NCI-H2196 treated with DMSO at 0.1 percent for 48 hours (cell line): ENCODE measurements around the gene PLD3.

ENCODE experiments used
- DNase-seq: peaks from one replicate; lab custom pipeline; 2025; ENCODE audit not compliant: unreplicated experiment; lab: John Stamatoyannopoulos, UW

Gene PLD3

GRCh38 chr19:40412866-40413265, 64.4 kb downstream of the PLD3 start:
- no peak for DNase-seq

DNA sequence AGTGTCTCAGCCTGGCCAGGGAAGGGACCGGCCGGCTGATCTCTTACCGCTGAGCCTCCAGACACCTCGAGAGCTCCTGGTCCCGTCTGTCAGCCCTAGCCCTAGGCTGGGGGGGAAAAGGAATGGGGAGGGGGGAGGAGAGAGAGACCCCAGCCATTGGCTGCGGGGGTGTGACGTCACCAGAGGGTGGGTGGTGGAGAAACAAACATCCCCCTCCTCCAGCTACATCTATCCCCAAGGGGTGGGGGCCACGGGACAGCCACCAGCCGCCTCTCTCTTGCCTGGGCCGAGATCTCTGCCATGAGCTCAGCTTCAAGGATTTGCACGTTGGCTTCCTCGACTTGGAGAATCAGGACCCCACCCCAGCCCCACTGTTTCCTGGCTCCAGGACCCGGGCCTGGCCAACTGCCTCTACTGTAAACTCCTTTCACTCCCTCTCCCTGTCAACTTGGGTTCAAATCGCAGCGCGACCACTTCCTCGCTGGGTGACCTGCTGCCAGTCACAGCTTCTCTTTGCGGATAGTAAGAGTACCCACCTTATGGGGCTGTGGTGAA, 64.9 kb downstream of the PLD3 start, which contains the start of gene PRX:
TSS of gene PRX (minus strand) at position 88 of the 555 bp plus-strand sequence. CDS start 5,446 bp downstream, outside the sequence.
- no peak for DNase-seq

DNA sequence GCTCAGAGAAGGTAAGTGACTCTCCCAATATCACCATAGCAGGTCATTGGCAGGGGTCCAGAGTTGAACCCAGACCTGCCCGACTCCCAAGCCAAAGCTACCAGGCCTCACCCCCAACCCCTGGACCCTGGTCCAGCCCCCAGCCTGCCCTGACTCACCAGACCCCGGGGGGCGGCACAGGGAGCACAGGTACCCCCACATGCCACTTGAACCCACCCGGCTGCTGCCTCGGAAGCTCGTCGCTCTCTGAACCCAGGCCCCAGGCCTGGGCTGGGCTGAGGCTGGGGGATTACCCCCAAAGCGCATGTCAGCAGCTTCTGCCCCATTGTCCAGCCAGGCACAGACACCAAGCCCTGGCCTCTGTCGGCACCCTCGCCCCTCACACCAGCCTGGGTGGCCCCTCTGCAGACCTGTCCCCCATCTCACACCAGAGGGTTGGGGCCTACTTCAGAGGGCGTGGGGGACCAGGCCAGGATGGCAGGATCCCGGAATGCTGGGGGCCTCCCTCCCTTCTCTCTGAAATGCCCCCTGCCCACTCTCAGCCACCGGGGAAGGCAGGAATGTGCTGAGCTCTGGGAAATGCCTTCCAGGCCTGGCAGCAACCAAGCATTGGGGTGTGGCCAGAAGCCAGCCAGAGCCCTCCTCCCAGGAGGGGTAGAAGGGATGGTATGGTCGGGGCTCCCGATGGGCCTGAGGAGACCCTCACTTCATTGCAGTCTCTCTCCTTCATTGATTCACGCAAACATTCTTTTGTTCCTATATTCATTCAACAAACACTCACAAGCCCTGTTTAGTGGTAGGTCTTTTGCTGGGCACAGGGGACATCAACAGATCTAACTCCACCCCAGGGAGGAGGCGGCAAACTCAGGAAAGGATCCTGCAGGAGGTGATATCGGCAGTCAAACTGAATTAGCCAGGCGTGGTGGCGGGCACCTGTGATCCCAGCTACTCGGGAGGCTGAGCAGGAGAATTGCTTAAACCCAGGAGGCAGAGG, 66.3 kb downstream of the PLD3 start:
- DNase-seq, result no peak

DNA sequence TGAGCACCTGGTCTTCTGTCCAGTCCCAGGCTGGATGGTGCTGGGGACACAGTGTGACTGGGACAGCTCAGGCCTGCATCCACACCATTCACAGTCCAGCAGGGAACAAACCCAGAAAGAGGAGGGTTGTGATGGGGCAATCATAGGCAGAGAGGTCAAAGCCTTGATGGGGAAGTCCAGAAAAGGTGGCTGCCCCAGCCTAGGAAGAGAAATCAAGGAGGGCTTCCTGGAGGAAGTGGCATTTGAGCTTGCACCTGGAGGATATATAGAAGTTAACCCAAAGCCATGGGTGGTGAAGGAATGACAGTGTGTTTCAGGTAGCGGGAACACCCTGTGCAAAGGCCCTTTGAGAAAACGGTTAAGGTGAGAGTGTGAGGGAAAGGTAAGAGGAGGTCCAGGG, 67.3 kb downstream of the PLD3 start:
- DNase-seq, result no peak

- DNase-seq, result no peak
These were observed 68.6 kb downstream of the PLD3 start for GRCh38 chr19:40416918-40417642.

DNA sequence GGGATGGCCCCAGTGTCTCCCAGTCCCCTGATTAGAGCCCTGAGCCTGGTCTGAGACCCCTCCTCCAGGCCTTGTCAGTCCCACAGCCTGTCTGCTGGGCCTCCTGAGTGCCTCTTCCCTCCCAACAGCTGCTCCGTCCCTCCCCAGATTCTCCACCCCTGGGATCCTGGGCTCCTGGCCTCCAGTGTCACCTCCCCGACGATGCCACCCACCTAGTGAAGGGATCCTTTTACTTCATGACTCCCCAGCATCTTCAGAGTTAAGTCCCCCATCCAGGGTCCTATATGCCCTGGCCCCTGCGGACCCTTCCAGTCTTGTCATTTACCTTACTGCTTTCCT, 69.1 kb downstream of the PLD3 start:
- DNase-seq, result no peak

- DNase-seq, result no peak
These were observed 69.5 kb downstream of the PLD3 start for GRCh38 chr19:40418040-40418439.

DNA sequence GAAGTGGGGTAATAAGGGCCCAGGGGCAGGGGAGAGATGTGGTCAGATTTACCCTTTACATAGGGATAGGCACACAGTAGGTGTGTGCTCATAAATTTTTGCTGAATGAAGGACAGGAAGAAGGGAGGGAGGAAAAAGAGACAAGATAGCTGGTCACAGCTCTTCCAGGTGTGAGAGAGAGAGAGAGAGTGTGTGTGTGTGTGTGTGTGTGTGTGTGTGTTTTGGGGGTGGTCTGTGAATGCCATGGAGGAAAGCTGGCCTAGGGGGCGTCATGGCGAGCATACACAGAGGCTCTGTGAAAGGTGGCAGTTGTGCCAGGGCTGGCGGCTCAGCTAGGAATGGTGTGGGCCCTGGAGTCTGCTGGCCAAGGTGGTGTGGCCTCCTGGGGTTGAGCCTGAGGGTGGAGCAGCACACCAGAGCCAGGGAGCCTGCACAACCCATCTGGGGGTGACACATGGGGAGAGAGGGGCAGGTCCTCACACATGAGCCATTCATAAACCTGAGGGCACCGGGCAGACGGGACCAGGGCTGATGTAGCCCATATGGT, 70.6 kb downstream of the PLD3 start:
- DNase-seq, result no peak

GRCh38 chr19:40419780-40420179, 71.3 kb downstream of the PLD3 start:
- no peak for DNase-seq

GRCh38 chr19:40420451-40420765, 71.9 kb downstream of the PLD3 start:
- no peak for DNase-seq

DNA sequence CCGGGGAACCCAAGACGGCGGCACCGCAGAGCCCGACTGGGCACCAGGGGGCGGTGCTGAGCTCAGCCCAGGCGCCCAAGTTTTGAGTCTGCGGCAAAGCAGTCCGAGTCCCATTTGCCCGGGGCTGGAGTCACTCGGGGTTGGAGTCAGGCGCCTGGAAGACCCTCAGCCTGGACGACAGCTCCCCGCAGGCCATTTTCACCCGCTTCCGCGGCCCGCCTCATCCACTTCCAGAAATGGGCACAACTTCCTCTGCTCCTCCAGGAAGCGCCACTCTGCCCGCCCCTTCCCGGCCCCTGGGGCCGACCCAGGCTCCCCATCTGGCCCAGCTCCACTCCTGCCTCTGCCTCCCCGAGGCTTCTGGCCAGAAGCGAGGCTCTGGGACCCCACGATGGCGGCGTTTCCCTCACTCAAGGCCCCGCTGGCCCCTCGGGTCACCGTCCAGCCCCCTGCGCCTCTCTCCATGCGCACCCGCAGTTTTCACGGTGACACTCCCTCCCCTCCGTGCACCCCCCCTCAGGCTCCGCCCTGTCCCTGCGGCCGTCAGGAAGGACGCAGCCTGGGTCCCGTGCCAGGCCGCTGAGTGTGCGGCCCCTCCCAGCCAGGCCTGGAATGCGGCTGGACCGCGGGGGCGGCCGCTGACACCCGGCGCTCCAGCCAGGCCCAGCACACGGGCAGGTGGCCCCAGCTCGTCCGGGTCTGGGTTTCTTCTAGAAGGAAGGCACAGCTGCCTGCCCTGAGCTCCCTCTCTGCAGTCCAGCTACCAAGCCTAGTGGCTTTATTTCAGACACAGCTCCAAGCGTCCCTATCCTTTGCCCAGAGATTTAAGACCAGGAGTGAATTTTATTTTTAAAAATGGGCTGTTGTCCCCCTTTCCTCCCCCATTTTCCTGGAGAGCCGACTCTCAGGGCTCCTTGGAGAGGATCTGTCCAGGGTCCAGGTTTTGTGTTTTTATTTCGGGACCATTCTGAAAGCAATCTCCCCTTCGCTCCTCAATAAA, 72.6 kb downstream of the PLD3 start:
- peak; percentile 82 for DNase-seq

DNA sequence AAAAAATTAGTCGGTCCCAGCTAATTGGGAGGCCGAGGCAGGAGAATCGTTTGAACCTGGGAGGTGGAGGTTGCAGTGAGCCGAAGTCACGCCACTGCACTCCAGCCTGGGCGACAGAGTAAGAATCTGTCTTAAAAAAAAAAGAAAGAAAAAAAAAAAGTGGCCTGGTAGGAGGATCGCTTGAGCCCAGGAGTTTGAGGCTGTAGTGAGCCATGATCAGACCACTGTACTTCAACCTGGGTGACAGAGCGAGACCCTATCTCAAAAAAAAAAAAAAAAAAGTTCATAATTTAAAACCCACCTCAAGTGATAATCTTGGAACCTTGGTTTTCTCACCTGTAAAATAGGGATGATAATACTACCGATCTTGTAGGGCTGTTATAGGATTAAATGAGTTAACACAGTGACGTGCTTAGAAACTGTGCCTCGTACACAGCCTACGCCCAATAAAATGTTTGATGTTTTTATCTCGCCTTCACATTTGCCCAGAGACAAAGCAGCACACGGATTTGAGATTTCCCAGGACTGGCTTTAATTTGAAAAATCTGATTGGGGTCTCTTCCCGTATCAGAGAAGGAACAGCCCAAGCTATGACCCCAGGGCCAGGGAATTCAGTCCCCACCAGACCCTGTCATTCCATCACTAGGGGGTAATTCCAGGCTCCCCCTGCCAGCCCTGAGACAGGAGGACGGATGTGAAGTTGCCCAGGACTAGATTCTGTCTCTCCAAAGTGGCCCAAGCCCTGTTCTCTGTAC, 73.7 kb downstream of the PLD3 start:
- no peak for DNase-seq

GRCh38 chr19:40422748-40423566, 74.5 kb downstream of the PLD3 start:
- DNase-seq, result no peak

DNA sequence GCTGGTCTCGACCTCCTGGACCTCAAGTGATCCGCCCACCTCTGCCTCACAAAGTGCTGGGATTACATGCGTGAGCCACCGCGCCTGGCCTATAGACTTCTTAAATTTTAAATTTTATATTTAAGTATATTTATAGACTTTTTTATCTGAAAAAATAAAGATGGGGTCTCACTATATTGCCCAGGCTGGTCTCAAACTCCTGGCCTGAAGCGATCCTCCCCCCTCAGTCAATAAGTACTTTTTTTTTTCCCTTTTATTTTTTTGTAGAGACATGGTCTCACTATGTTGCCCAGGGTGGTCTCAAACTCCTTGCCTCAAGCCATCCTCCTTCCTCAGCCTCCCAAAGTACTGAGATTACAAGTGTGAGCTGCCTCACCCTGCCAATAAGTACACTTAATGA, 75.4 kb downstream of the PLD3 start:
- DNase-seq, result no peak

GRCh38 chr19:40424637-40425449, 76.3 kb downstream of the PLD3 start:
- no peak for DNase-seq

DNA sequence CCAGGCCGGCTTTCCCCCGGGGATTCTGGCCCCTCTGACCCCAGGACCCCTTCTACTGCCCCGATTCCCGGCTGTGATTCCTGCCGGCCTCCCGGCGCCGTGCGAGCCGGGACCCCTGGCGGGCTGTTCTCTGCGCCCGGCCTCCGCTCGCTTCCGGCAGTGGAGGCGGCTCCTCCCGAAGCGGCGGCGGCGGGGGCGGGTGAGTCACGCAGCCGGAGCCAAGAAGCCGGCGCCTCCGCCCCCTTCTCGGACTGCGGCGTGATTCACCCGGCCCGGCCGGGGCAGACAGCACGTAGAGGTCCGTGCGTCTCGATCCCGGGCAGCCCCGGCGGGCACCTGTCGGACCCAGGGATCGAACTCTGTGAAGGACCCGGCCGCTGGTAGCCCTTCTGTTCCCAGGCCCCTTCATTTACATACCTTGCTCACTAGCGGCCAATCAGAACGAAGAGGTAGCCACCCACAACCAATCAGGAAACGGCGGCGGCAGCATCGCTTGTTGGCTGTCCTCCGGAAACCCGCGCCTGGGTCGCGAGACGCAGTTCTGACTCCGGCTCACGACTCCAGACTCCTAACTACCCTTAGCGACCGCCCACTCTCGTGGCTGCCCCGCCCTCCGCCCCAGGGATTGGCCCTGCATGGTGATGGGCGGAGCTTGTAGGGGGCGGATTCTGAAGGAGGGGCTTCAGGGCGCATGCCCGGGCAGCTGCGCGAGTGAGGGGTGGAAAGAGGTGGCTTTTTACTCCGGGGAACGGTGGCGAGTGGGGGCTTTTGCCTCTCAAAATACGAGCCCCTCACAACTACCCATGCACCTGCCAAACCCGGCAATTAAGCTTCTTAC, 77.2 kb downstream of the PLD3 start, which contains the start of gene SERTAD1:
TSS of gene SERTAD1 (minus strand) at position 543 of the 838 bp plus-strand sequence. CDS start 2,446 bp downstream, outside the sequence.
- peak; percentile 99 for DNase-seq
